Left ventricle myocardium inferior (tissue), 1 donor: ENCODE data around the gene TPPP3. TPM values are rescaled to one million over a fixed set of nuclear protein-coding genes. Genes with fewer than 3 reads are reported as not detected.

Experiments
- DNase-seq: peaks from one replicate; pipeline ENCODE4 v3.0.0-alpha.2; 2020
- H3K27ac ChIP-seq: fragments of 200-600 bp; replicated peaks from 2 replicates; pipeline ENCODE4 v1.8.0; 2021
- H3K27me3 ChIP-seq: fragments of 200-600 bp; 2 replicates; pipeline ENCODE4 v1.8.0; 2021; ENCODE audit warnings: low read depth
- H3K36me3 ChIP-seq: fragments of 200-600 bp; 2 replicates; pipeline ENCODE4 v1.8.0; 2021
- H3K4me1 ChIP-seq: fragments of 200-600 bp; 2 replicates; pipeline ENCODE4 v1.8.0; 2021
- H3K4me3 ChIP-seq: fragments of 200-600 bp; 2 replicates; pipeline ENCODE4 v1.8.0; 2021; ENCODE audit warnings: mild to moderate bottlenecking, moderate library complexity
- H3K9me3 ChIP-seq: fragments of 200-600 bp; replicated peaks from 2 replicates; pipeline ENCODE4 v1.8.0; 2021
- CTCF ChIP-seq: fragments of 200-600 bp; IDR thresholded peaks from 2 replicates; pipeline ENCODE4 v1.8.0; 2021; ENCODE audit warnings: antibody characterized with exemption, mild to moderate bottlenecking, borderline replicate concordance
- intact Hi-C: fragments of 100-400 bp; cut with micrococcal nuclease; formaldehyde crosslinking; loops from one replicate; pipeline ENCODE4 v1.11.0; 2022
- total RNA-seq: library from RNA; stranded (reverse); fragmentation: NEBNext Ultra II Directional; extraction: Animal tissue kit (Norgen Biotek cat#: 25700); gene quantifications from one replicate; pipeline ENCODE4 v1.2.1, GENCODE V29; 2021
- donor health status: DM: no; HTN: yes; CAD: no; lungs with severe emphysema.

TPPP3 gene
- total RNA-seq, 1 donor from 2014 or later, result 15.5 TPM

GRCh38 chr16:67429053-67429798 lies 35.9 kb upstream of the TPPP3 start:
- DNase-seq, result no peak
- Histone ChIP-seq H3K4me1 (peaks cover 43% of the 10 kb centered on the region), H3K4me3 (no peak overlapping the region), H3K36me3 (no peaks in the 10 kb centered on the region), H3K27ac (no peak overlapping the region), H3K9me3 (no peaks in the 10 kb centered on the region), H3K27me3 (peaks cover 59% of the 10 kb centered on the region)
- no peak for TF ChIP-seq CTCF
- intact Hi-C loops, result no loop called here

GRCh38 chr16:67428146-67428731 lies 34.9 kb upstream of the TPPP3 start:
- intact Hi-C loops, result no loop called here
- peak; percentile 91 for TF ChIP-seq CTCF
- no peak overlapping the region for H3K4me3 ChIP-seq
- peaks cover 68% of the 10 kb centered on the region for H3K27me3 ChIP-seq
- peak; percentile 73 for DNase-seq
- H3K9me3 ChIP-seq, result no peaks in the 10 kb centered on the region
- peaks cover 51% of the 10 kb centered on the region for H3K4me1 ChIP-seq
- H3K27ac ChIP-seq, result peak overlapping the region; percentile 40
- no peaks in the 10 kb centered on the region for H3K36me3 ChIP-seq

- Histone ChIP-seq H3K4me1 (peaks cover 48% of the 10 kb centered on the region), H3K4me3 (no peak overlapping the region), H3K36me3 (no peaks in the 10 kb centered on the region), H3K9me3 (no peaks in the 10 kb centered on the region), H3K27ac (peak overlapping the region; percentile 40), H3K27me3 (peaks cover 72% of the 10 kb centered on the region)
- intact Hi-C loops, result no loop called here
- peak; percentile 32 for DNase-seq
- TF ChIP-seq CTCF, result no peak
Measured at GRCh38 chr16:67426950-67427349, 33.7 kb upstream of the TPPP3 start.

- H3K27ac ChIP-seq, result no peak overlapping the region
- H3K36me3 ChIP-seq, result no peaks in the 10 kb centered on the region
- H3K4me3 ChIP-seq, result no peak overlapping the region
- no peak for TF ChIP-seq CTCF
- H3K9me3 ChIP-seq, result no peaks in the 10 kb centered on the region
- intact Hi-C loops, result no loop called here
- H3K4me1 ChIP-seq, result peaks cover 41% of the 10 kb centered on the region
- no peak for DNase-seq
- peaks cover 66% of the 10 kb centered on the region for H3K27me3 ChIP-seq
Measured at GRCh38 chr16:67426022-67426421, 32.7 kb upstream of the TPPP3 start.

- no peaks in the 10 kb centered on the region for H3K9me3 ChIP-seq
- H3K4me1 ChIP-seq, result peaks cover 37% of the 10 kb centered on the region
- no peaks in the 10 kb centered on the region for H3K36me3 ChIP-seq
- H3K27me3 ChIP-seq, result peaks cover 65% of the 10 kb centered on the region
- intact Hi-C loops, result no loop called here
- no peak overlapping the region for H3K27ac ChIP-seq
- no peak for DNase-seq
- no peak overlapping the region for H3K4me3 ChIP-seq
- TF ChIP-seq CTCF, result no peak
Measured at GRCh38 chr16:67425580-67425979, 32.3 kb upstream of the TPPP3 start.
